Measurements from ENCODE around the gene TMEM140.

Gene TMEM140

GRCh38 chr7:135175931-135176330 lies 28.1 kb downstream of the TMEM140 start:
- no peak for DNase-seq

GRCh38 chr7:135177028-135177696 lies 29.3 kb downstream of the TMEM140 start:
- DNase-seq: no peak

- no peak for DNase-seq
These were observed 30.5 kb downstream of the TMEM140 start for GRCh38 chr7:135178364-135178763.

GRCh38 chr7:135179321-135179925 lies 31.6 kb downstream of the TMEM140 start:
- no peak for DNase-seq

GRCh38 chr7:135180122-135180521 lies 32.2 kb downstream of the TMEM140 start:
- DNase-seq: no peak

- DNase-seq: no peak
These were observed 33.5 kb downstream of the TMEM140 start for GRCh38 chr7:135181261-135181928.

DNA sequence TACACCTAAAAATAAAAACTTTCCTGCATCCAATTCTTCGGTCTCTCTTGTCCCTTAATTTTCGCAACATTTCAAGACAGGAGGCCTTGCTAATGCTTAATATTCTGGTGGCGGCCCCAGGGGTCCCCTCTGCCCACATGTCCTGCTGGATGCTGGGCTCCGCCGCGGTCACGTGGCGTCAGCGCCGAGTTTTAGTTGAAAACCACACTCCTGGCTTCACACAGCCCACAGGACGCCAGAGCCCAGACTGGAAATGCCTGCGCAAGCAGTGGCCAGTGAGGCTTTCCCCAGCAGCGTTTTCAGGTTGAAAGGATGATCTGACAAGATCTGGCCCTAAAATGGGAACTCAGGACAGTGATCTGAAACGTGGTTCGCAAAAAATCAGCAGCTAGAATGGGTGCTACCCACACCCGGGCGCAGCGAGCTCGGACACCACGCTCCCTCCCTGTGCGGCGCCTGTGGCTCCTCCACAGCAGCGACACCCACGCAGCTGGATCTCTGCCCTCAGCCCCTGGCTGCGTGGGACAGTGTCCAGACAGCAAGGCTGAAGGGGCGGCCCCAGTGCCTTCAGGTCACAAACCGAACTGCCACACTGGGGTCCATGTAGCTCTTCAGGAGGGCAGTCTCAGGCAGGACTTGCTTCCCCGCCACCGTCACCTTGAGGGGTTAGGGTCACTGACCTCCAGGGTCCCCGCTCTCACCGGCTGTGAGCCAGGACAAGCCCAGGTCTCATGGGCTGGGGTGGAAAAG lies 34.2 kb downstream of the TMEM140 start:
- DNase-seq: no peak

- no peak for DNase-seq
These were observed 35.6 kb downstream of the TMEM140 start for GRCh38 chr7:135183478-135183877.

GRCh38 chr7:135184254-135184841 lies 36.5 kb downstream of the TMEM140 start:
- DNase-seq: no peak

GRCh38 chr7:135185471-135186260 lies 37.8 kb downstream of the TMEM140 start:
- DNase-seq: no peak

- DNase-seq: no peak
These were observed 38.3 kb downstream of the TMEM140 start for GRCh38 chr7:135186261-135186540.

- DNase-seq: no peak
These were observed 39.0 kb downstream of the TMEM140 start for GRCh38 chr7:135186841-135187253.

DNA sequence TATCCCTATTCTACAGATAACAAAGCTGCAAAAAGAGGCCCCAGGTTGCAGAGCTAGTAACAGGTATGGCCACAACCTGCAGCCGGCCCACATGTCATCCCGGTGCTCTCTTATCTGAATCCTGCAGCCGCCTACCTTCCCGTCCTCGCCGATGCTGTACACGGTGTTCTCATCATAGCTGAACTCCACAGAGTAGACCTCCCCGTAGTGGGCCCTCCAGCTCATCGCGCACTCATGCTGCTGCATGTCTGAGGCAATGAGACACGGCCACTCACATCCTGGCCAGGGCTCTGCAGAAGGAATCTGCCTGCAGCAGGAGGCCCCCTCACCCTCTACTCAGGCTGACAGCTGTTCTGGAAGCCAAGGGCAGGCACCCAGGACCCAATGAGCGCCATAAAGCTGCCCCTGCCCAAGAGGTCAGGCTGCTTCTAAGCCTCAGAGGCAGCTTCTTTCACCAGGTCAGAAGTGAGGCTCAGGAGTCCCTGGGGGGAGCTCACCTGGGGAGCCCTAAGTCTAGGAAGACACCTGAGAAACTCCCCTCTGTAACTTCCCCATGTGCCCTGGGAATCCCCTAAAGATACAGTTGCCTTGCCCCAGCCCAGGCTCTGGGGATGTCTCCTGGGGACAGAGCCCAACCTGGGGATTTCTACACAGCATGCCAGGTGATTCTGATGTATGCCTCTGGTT lies 40.6 kb downstream of the TMEM140 start:
- no peak for DNase-seq

GRCh38 chr7:135189221-135189662 lies 41.4 kb downstream of the TMEM140 start:
- DNase-seq: no peak

DNA sequence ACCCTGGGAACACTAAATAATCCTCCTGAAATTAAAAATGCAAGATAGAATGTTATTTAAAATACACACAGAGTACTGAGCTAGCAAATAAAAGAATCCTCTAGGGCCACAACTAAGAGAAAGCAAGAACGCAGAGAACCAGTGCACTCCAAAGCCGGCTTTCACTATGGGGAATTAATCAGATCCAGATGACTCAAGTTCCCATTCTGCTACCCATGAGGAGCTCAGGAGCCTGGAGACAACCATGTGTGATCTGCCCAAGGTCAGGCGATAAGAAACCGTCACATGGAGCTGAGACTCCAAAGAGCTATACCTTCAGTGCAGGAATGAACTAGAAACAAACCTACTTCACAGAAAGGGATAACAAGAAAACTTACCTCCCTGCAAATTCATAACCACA lies 42.1 kb downstream of the TMEM140 start:
- DNase-seq: no peak

DNA sequence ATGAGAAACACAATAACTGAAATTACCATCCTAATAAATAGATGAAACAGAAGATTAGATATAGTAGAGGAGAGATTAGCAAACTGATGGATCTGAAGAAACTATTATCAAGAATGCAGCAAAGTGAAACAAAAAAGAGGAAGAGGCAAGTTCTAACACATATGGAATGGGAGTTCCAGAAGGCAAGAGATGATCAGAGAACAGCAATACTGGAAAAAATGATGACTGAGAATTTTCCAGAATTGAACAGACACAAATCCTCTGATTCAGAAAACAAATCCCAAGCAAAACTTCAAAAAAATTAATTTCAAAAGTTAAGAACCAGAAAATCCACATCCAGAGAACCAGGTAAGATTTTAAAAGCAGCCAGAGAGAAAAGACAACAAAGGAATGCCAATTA lies 42.8 kb downstream of the TMEM140 start:
- no peak for DNase-seq

GRCh38 chr7:135192914-135193536 lies 45.2 kb downstream of the TMEM140 start:
- no peak for DNase-seq

DNA sequence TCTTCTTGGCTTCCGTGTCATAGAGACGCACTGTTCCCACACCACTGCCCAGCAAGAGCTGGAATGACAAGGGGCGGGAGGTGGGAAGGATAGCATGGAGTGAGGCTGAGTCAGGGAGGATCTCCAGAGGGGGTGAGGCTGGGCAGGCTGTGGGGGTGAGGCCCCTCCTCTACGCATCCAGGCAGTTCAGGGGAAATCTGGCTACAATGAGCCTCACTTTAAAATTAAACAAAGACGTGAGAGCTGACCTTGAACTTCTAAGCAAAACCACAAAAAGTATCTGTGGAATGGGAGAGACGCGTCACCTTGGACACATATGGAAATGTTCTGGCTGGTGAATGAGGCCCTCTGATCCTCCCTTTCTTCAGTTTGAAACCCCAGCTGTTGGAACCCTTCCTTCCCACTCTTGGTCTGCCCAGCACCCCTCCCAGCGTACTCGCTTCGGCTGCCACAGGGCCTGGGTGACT lies 45.8 kb downstream of the TMEM140 start:
- DNase-seq: no peak

DNA sequence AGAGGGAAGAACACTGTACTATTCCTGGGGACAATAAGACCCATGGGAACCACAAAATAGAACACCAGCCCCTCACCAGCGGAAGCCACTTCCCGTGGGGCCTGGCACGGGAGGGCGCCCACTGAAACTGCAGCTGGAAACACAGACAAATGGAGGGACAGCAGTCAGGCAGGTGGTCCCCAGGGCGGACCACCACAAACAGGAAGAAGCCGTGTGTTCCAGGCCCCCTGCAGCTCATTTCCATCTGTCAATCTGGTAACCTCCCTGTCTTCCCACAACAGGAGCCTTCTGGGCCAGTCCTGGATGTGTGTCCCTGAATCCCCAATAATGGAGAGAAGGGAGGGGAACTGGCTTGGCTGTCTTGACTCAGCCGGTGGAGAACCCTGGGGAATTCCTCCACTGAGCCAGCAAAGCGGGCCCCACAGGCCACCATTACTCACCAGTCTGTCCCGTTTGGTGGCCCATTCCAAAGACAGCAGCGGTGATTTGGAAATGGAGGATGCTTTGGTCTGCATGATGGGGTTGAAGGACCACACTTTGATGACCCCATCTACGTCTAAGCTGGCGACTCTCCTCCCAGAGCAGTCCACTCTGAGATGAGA lies 46.7 kb downstream of the TMEM140 start:
- no peak for DNase-seq

GRCh38 chr7:135195156-135195555 lies 47.3 kb downstream of the TMEM140 start:
- DNase-seq: no peak

Measured in NCI-H345 (cell line).